GM23338 (cell line): ENCODE results near the gene PPFIBP2. TPM values are rescaled to one million over a fixed set of nuclear protein-coding genes. Genes with fewer than 3 reads are reported as not detected.

Source experiments
- ATAC-seq: fragments of 200-7000 bp; cut with Tn5 transposase; 3 replicates; pipeline ENCODE4 v1.9.1; 2020
- DNase-seq: peaks from one replicate; pipeline ENCODE4 v3.0.0-alpha.2; 2015; ENCODE audit warnings: low spot score
- H2AFZ ChIP-seq: fragments of 200-600 bp; sonication (generic); 2 replicates; pipeline ENCODE4 v1.8.0; 2016; ENCODE audit warnings: antibody characterized with exemption, mild to moderate bottlenecking, moderate library complexity
- H3F3A ChIP-seq: fragments of 200-600 bp; sonication (generic); replicated peaks from 2 replicates; pipeline ENCODE4 v1.8.0; 2017; ENCODE audit warnings: antibody characterized with exemption, mixed run types, low read depth
- H3K27ac ChIP-seq: fragments of 200-600 bp; sonication (generic); 2 replicates; pipeline ENCODE4 v1.6.1; 2016; ENCODE audit warnings: low read depth
- H3K27me3 ChIP-seq: fragments of 200-600 bp; sonication (generic); 2 replicates; pipeline ENCODE4 v1.8.0; 2016; ENCODE audit warnings: mild to moderate bottlenecking, mixed run types, moderate library complexity; ENCODE audit not compliant: insufficient read depth
- H3K36me3 ChIP-seq: fragments of 200-600 bp; sonication (generic); 2 replicates; pipeline ENCODE4 v1.8.0; 2016; ENCODE audit warnings: mild to moderate bottlenecking; ENCODE audit not compliant: insufficient read depth
- H3K4me1 ChIP-seq: fragments of 200-600 bp; sonication (generic); 2 replicates; pipeline ENCODE4 v1.8.0; 2016; ENCODE audit warnings: mild to moderate bottlenecking, moderate library complexity; ENCODE audit not compliant: insufficient read depth
- H3K4me2 ChIP-seq: fragments of 200-600 bp; sonication (generic); 2 replicates; pipeline ENCODE4 v1.7.1; 2017; ENCODE audit warnings: mixed run types
- H3K4me3 ChIP-seq: fragments of 200-600 bp; sonication (generic); 2 replicates; pipeline ENCODE4 v1.6.1; 2016; ENCODE audit warnings: mixed run types
- H3K79me2 ChIP-seq: fragments of 200-600 bp; sonication (generic); replicated peaks from 2 replicates; pipeline ENCODE4 v1.8.0; 2017; ENCODE audit warnings: mild to moderate bottlenecking; ENCODE audit not compliant: insufficient read depth
- H3K9me2 ChIP-seq: fragments of 200-600 bp; sonication (generic); 2 replicates; pipeline ENCODE4 v1.8.0; 2017; ENCODE audit not compliant: insufficient read depth
- H4K20me1 ChIP-seq: fragments of 200-600 bp; sonication (generic); replicated peaks from 2 replicates; pipeline ENCODE4 v1.8.0; 2017; ENCODE audit warnings: mild to moderate bottlenecking; ENCODE audit not compliant: insufficient read depth
- H3K27ac Mint-ChIP-seq: 2 replicates; pipeline ENCODE4 v1.8.0; 2020; ENCODE audit warnings: inconsistent platforms, mild to moderate bottlenecking, moderate library complexity, mixed read lengths
- H3K27me3 Mint-ChIP-seq: 3 replicates; pipeline ENCODE4 v1.8.0; 2022; ENCODE audit warnings: low read depth, mild to moderate bottlenecking, moderate library complexity, mixed read lengths, inconsistent platforms; ENCODE audit not compliant: insufficient read depth, poor library complexity
- H3K36me3 Mint-ChIP-seq: 3 replicates; pipeline ENCODE4 v1.8.0; 2021; ENCODE audit warnings: low read depth, mild to moderate bottlenecking, inconsistent platforms, moderate library complexity, mixed read lengths
- H3K4me1 Mint-ChIP-seq: 3 replicates; pipeline ENCODE4 v1.8.0; 2020; ENCODE audit warnings: mild to moderate bottlenecking, inconsistent platforms, mixed read lengths
- H3K4me3 Mint-ChIP-seq: 3 replicates; pipeline ENCODE4 v1.8.0; 2021; ENCODE audit warnings: moderate library complexity, mild to moderate bottlenecking, inconsistent platforms, mixed read lengths
- H3K9me3 Mint-ChIP-seq: 3 replicates; pipeline ENCODE4 v1.8.0; 2020; ENCODE audit warnings: moderate library complexity, mild to moderate bottlenecking, inconsistent platforms, mixed read lengths
- CREB1 ChIP-seq: fragments of 250-450 bp; sonication (Bioruptor Pico); IDR thresholded peaks from 2 replicates; pipeline ENCODE4 v1.5.0; 2020; ENCODE audit warnings: low read depth, mild to moderate bottlenecking, moderate library complexity
- EZH2 ChIP-seq: fragments of 200-600 bp; sonication (generic); IDR thresholded peaks from one replicate; pipeline ENCODE4 v1.8.0; 2017; ENCODE audit warnings: antibody characterized with exemption, mild to moderate bottlenecking, low read depth; ENCODE audit not compliant: unreplicated experiment
- EZH2phosphoT487 ChIP-seq: fragments of 200-600 bp; sonication (generic); IDR thresholded peaks from one replicate; pipeline ENCODE4 v1.8.1; 2018; ENCODE audit warnings: antibody characterized with exemption; ENCODE audit not compliant: unreplicated experiment
- JUNB ChIP-seq: IDR thresholded peaks from one replicate; pipeline ENCODE4 v1.6.1; 2016; ENCODE audit warnings: antibody characterized with exemption; ENCODE audit not compliant: unreplicated experiment
- NANOG ChIP-seq: IDR thresholded peaks from 2 replicates; pipeline ENCODE4 v1.6.1; 2016; ENCODE audit warnings: antibody characterized with exemption, borderline replicate concordance
- ZNF114 ChIP-seq: fragments of 250-450 bp; sonication (Bioruptor Pico); IDR thresholded peaks from 2 replicates; pipeline ENCODE4 v1.5.0; 2020; ENCODE audit warnings: mild to moderate bottlenecking, moderate library complexity
- ZNF331 ChIP-seq: fragments of 250-450 bp; sonication (Bioruptor Pico); IDR thresholded peaks from 2 replicates; pipeline ENCODE4 v1.5.0; 2020; ENCODE audit warnings: low read depth, mild to moderate bottlenecking, moderate library complexity
- polyA plus RNA-seq: library from polyadenylated mRNA; unstranded; fragments of >200 nt; fragmentation: Nextera tagmentation; extraction: Ambion mirVana; gene quantifications from 2 replicates; pipeline ENCODE4 v1.2.1, GENCODE V29; 2016
- total RNA-seq: library from RNA; depleted of rRNA; stranded (reverse); fragments of >200 nt; shearing (Covaris generic); gene quantifications from 2 replicates; pipeline ENCODE4 v1.2.3, GENCODE V29; 2014
- TF ChIP-seq, protein P1 (sequence below): IDR thresholded peaks from 2 replicates; pipeline ENCODE4 v1.6.1; 2016; ENCODE audit warnings: antibody characterized with exemption
- TF ChIP-seq, protein P2 (sequence below): IDR thresholded peaks from one replicate; pipeline ENCODE4 v1.6.1; 2018; ENCODE audit warnings: antibody characterized with exemption; ENCODE audit not compliant: unreplicated experiment

The PPFIBP2 gene
- total and polyA plus RNA-seq, 2 experiments from 2014 or later = 7.1 to 14.8 TPM

DNA sequence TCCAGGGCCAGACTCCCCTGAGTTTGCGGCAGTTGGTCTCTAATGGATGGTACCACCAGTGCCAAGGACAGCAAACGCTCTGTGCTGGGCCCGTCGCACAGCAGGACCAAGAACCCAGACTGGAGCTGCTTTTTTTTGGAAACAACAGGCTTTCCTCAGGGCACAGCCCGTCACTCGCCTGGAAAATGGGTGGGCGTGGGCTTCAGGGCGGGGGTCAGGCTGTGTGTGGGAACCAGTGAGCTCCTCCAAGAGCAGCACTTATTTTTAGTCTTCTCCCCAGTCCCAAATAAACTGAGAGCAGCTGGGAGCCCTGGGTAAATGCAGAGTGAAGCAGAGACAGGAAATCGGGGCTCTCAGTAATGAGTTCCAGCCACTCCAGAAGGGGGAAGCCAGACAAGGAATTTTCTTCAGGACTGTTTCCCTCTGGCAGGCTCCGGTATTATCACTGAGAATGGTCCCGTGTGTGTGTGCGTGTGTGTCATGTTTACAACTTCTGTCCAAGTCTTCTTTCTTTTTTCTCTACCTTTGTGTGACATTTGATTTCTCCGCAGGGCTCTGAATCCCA, 63.0 kb downstream of the PPFIBP2 start:
- Mint-ChIP-seq H3K4me1 (peaks cover 78% of the 10 kb centered on the region), H3K36me3 (no peaks in the 10 kb centered on the region), H3K9me3 (no peaks in the 10 kb centered on the region), H3K27me3 (peaks cover 18% of the 10 kb centered on the region), H3K27ac (peak overlapping the region; percentile 94), H3K4me3 (peak overlapping the region; percentile 26; the same call in 2 of the 3 replicates)
- Histone ChIP-seq H3K4me3 (0 out of 2 replicates have a peak overlapping the region, but pooled peaks have one; percentile 25), H3K27me3 (no peaks in the 10 kb centered on the region), H3K36me3 (no peaks in the 10 kb centered on the region), H3F3A (0 out of 2 replicates have a peak, but pooled peaks cover 6% of the 10 kb centered on the region), H2AFZ (no peak overlapping the region), H3K4me1 (peaks cover 76% of the 10 kb centered on the region), H3K4me2 (peak overlapping the region; percentile 73), H3K27ac (peak overlapping the region; percentile 93), H4K20me1 (no peaks in the 10 kb centered on the region), H3K9me2 (0 out of 2 replicates have a peak, but pooled peaks cover 3% of the 10 kb centered on the region), H3K79me2 (no peaks in the 10 kb centered on the region)
- DNase-seq (peak; percentile 19), ATAC-seq (no peak)
- TF ChIP-seq EZH2phosphoT487 (no peak), JUNB (no peak), ZNF114 (CRISPR knock-in tag) (no peak), EZH2 (no peak), CREB1 (no peak), NANOG (no peak), ZNF331 (no peak)
- TF ChIP-seq, protein P1, sequence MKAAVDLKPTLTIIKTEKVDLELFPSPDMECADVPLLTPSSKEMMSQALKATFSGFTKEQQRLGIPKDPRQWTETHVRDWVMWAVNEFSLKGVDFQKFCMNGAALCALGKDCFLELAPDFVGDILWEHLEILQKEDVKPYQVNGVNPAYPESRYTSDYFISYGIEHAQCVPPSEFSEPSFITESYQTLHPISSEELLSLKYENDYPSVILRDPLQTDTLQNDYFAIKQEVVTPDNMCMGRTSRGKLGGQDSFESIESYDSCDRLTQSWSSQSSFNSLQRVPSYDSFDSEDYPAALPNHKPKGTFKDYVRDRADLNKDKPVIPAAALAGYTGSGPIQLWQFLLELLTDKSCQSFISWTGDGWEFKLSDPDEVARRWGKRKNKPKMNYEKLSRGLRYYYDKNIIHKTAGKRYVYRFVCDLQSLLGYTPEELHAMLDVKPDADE = no peak
- TF ChIP-seq, protein P2, sequence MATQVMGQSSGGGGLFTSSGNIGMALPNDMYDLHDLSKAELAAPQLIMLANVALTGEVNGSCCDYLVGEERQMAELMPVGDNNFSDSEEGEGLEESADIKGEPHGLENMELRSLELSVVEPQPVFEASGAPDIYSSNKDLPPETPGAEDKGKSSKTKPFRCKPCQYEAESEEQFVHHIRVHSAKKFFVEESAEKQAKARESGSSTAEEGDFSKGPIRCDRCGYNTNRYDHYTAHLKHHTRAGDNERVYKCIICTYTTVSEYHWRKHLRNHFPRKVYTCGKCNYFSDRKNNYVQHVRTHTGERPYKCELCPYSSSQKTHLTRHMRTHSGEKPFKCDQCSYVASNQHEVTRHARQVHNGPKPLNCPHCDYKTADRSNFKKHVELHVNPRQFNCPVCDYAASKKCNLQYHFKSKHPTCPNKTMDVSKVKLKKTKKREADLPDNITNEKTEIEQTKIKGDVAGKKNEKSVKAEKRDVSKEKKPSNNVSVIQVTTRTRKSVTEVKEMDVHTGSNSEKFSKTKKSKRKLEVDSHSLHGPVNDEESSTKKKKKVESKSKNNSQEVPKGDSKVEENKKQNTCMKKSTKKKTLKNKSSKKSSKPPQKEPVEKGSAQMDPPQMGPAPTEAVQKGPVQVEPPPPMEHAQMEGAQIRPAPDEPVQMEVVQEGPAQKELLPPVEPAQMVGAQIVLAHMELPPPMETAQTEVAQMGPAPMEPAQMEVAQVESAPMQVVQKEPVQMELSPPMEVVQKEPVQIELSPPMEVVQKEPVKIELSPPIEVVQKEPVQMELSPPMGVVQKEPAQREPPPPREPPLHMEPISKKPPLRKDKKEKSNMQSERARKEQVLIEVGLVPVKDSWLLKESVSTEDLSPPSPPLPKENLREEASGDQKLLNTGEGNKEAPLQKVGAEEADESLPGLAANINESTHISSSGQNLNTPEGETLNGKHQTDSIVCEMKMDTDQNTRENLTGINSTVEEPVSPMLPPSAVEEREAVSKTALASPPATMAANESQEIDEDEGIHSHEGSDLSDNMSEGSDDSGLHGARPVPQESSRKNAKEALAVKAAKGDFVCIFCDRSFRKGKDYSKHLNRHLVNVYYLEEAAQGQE = no peak

DNA sequence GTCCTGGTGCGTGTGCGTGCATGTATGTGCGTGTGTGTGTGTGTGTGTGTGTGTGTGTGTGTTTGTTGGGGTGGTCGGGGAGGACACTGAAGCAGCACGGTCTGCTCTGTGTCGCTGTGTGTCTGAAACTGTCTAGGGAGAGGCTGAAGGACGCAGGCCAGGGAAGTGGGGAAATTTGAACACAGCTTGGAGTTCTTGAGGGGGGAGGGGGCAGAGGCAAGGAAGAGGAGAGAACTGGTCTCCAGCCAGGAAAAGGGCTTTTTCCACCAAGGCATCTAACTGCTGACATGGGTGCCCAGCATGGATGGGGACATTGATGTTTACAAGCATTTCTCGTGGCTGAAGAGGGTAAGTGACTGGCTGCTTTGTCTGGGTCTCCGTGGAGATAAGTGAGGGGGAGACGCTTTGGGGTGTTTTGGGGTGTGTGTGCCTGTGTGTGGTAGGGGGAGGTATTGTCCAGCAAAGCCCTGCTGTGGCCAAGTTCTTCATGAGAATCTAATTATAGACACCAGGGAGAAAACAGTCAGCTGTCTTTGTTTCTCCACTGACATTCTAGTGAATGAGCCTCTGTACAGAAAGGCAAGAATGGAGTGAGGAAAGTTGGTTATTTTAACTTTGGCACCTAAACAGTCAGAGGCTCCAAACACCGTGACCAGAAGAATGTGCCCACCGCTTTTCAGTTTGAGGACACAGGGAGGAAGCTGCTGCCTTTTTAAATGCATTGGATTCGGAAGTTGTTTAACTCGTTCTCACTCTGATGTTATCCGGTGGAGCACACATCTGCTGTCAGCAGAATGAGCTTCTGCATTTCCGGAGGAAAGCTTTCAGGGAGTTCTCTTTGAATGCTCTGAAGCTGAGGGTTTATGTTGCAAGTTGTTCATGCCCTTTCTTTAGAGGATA, 63.7 kb downstream of the PPFIBP2 start:
- no peaks in the 10 kb centered on the region for H3K79me2 ChIP-seq
- 0 out of 2 replicates have a peak, but pooled peaks cover 3% of the 10 kb centered on the region for H3K9me2 ChIP-seq
- H3K4me1 ChIP-seq = peaks cover 69% of the 10 kb centered on the region
- ATAC-seq (no peak; the same call in 2 of the 3 replicates), DNase-seq (peak; percentile 69)
- TF ChIP-seq EZH2phosphoT487 = no peak
- peak; percentile 44; the same call in 1 of the 2 replicates for TF ChIP-seq NANOG
- peak overlapping the region; percentile 73 for H3K4me2 ChIP-seq
- peaks cover 18% of the 10 kb centered on the region for H3K27me3 Mint-ChIP-seq
- no peaks in the 10 kb centered on the region for H3K36me3 Mint-ChIP-seq
- H3K4me3 Mint-ChIP-seq = peak overlapping the region; percentile 26
- no peaks in the 10 kb centered on the region for H3K27me3 ChIP-seq
- H3K27ac ChIP-seq = peak overlapping the region; percentile 93
- H3F3A ChIP-seq = 0 out of 2 replicates have a peak, but pooled peaks cover 6% of the 10 kb centered on the region
- H3K27ac Mint-ChIP-seq = peak overlapping the region; percentile 94
- H3K4me3 ChIP-seq = peak overlapping the region; percentile 25; the same call in 1 of the 2 replicates
- H3K9me3 Mint-ChIP-seq = no peaks in the 10 kb centered on the region
- H3K36me3 ChIP-seq = no peaks in the 10 kb centered on the region
- H3K4me1 Mint-ChIP-seq = peaks cover 72% of the 10 kb centered on the region
- H2AFZ ChIP-seq = no peak overlapping the region
- H4K20me1 ChIP-seq = no peaks in the 10 kb centered on the region
